SU-DHL-6 (cell line): ENCODE data around the gene DPAGT1.
A peak's percentile ranks its signal among the peaks of the same experiment; 100 is the strongest.
"Not testable (repeated sequence)": the region's sequence is repeated elsewhere in the genome, so short reads cannot be mapped to it uniquely, and the experiment has no call there.

Experiments used
- H2AFZ ChIP-seq: fragments of 200-600 bp; sonication (generic); 2 replicates; pipeline ENCODE4 v1.6.1; 2014; ENCODE audit warnings: low read depth, mild to moderate bottlenecking, moderate library complexity, mixed read lengths, antibody characterized with exemption, low read length; ENCODE audit not compliant: severe bottlenecking
- H3F3A ChIP-seq: fragments of 200-600 bp; shearing (Covaris generic); 2 replicates; pipeline ENCODE4 v1.6.0; 2016; ENCODE audit warnings: antibody characterized with exemption, mild to moderate bottlenecking; ENCODE audit not compliant: insufficient read depth
- H3K27ac ChIP-seq: fragments of 200-600 bp; sonication (generic); 2 replicates; pipeline ENCODE4 v1.5.1; 2016; ENCODE audit warnings: low read depth, mild to moderate bottlenecking, low read length, moderate library complexity, mixed read lengths
- H3K27me3 ChIP-seq: fragments of 200-600 bp; sonication (generic), shearing (Covaris generic); 2 replicates; pipeline ENCODE4 v1.6.0; 2014; ENCODE audit warnings: mild to moderate bottlenecking, low read length
- H3K36me3 ChIP-seq: fragments of 200-600 bp; sonication (generic); 2 replicates; pipeline ENCODE4 v1.6.1; 2014; ENCODE audit warnings: mild to moderate bottlenecking, low read length, mixed read lengths
- H3K4me2 ChIP-seq: fragments of 300-600, 200-600 bp; shearing (Covaris generic), sonication (generic); 2 replicates; pipeline ENCODE4 v1.6.0; 2014; ENCODE audit warnings: low read length, low read depth, mild to moderate bottlenecking; ENCODE audit not compliant: poor library complexity, severe bottlenecking
- H3K4me3 ChIP-seq: fragments of 200-600 bp; sonication (generic); 2 replicates; pipeline ENCODE4 v1.5.1; 2014; ENCODE audit warnings: antibody characterized with exemption, low read length, mild to moderate bottlenecking, mixed read lengths; ENCODE audit not compliant: insufficient read depth, poor library complexity, severe bottlenecking
- H3K79me2 ChIP-seq: fragments of 200-600 bp; sonication (generic); 2 replicates; pipeline ENCODE4 v1.6.1; 2014; ENCODE audit warnings: mild to moderate bottlenecking, low read length, moderate library complexity; ENCODE audit not compliant: insufficient read depth
- H3K9ac ChIP-seq: fragments of 200-600 bp; sonication (generic); 2 replicates; pipeline ENCODE4 v1.7.0; 2014; ENCODE audit warnings: mild to moderate bottlenecking, low read length
- H3K9me2 ChIP-seq: fragments of 200-600 bp; sonication (generic); replicated peaks from 2 replicates; pipeline ENCODE4 v1.6.1; 2014; ENCODE audit warnings: low read length; ENCODE audit not compliant: insufficient read depth
- H3K9me3 ChIP-seq: fragments of 200-600 bp; sonication (generic); 2 replicates; pipeline ENCODE4 v1.6.1; 2014; ENCODE audit warnings: low read length, mixed read lengths; ENCODE audit not compliant: insufficient read depth
- H4K20me1 ChIP-seq: fragments of 200-600 bp; sonication (generic); 2 replicates; pipeline ENCODE4 v1.6.1; 2014; ENCODE audit warnings: low read depth, mild to moderate bottlenecking, antibody characterized with exemption, low read length, moderate library complexity, mixed read lengths
- CTCF ChIP-seq: fragments of 200-600 bp; sonication (generic); IDR thresholded peaks from one replicate; pipeline ENCODE4 v1.5.1; 2017; ENCODE audit warnings: antibody characterized with exemption, mild to moderate bottlenecking, low read length, moderate library complexity; ENCODE audit not compliant: insufficient read depth, poor library complexity, severe bottlenecking
- EZH2phosphoT487 ChIP-seq: fragments of 200-600 bp; sonication (generic), shearing (Covaris generic); conservative IDR thresholded peaks from 2 replicates; pipeline ENCODE4 v1.6.1; 2018; ENCODE audit warnings: mild to moderate bottlenecking, antibody characterized with exemption, low read length, moderate library complexity, mixed read lengths

The DPAGT1 gene

DNA sequence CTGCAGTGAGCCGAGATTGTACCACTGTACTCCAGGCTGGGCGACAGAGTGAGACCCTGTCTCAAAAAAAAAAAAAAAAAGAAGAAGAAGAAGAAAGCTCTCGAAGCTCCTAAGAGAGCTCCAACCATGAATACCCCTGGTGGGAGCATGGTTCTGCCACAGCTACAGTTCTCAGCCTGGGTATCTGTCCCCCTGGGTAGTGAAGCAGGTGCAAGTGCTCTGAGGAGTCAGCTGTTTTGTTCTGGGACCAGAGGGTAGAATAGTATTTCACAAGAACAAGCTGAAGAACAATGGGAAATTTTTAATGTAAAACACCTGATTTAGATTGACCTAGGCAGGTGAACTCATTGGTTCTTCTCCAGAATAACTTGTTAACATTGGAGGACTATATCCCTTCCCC is 40.4 kb downstream of the DPAGT1 start:
- Histone ChIP-seq H3K9me3 (no peaks in the 10 kb centered on the region), H3K27ac (no peak overlapping the region), H3K36me3 (no peaks in the 10 kb centered on the region; the same call in 1 of the 2 replicates), H3F3A (peaks cover 11% of the 10 kb centered on the region; the same call in 1 of the 2 replicates), H3K9me2 (no peaks in the 10 kb centered on the region), H3K27me3 (no peaks in the 10 kb centered on the region), H3K79me2 (peaks cover 25% of the 10 kb centered on the region), H3K9ac (no peak overlapping the region), H3K4me2 (no peak overlapping the region), H2AFZ (no peak overlapping the region), H3K4me3 (no peak overlapping the region), H4K20me1 (no peaks in the 10 kb centered on the region)
- TF ChIP-seq EZH2phosphoT487 (no peak), CTCF (no peak)

DNA sequence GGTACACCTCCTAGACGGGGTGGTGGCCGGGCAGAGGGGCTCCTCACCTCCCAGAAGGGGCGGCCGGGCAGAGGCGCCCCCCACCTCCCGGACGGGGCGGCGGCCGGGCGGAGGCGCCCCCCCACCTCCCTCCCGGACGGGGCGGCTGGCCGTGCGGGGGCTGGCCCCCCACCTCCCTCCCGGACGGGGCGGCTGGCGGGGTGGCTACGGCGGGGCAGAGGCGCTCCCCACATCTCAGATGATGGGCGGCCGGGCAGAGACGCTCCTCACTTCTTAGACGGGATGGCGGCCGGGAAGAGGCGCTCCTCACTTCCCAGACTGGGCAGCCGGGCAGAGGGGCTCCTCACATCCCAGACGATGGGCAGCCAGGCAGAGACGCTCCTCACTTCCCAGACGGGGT is 42.5 kb downstream of the DPAGT1 start:
- H3K9ac ChIP-seq, H2AFZ ChIP-seq, H3K4me2 ChIP-seq, H3K9me2 ChIP-seq, H3F3A ChIP-seq, H3K9me3 ChIP-seq, H3K27me3 ChIP-seq, H3K36me3 ChIP-seq, H3K27ac ChIP-seq, H3K4me3 ChIP-seq, H4K20me1 ChIP-seq: not testable (repeated sequence)
- peaks cover 27% of the 10 kb centered on the region for H3K79me2 ChIP-seq

GRCh38 chr11:119057000-119057769 is 44.5 kb downstream of the DPAGT1 start, which contains the start of gene HYOU1:
HYOU1 (minus strand) TSS chr11:119057205; CDS start chr11:119056160, 1,045 bp downstream.
- Histone ChIP-seq H3K36me3 (no peaks in the 10 kb centered on the region), H3K27ac (peak within 1 kb of the TSS; percentile 61), H3K9me3 (no peaks in the 10 kb centered on the region), H3K79me2 (peaks cover 27% of the 10 kb centered on the region), H3K27me3 (no peaks in the 10 kb centered on the region), H3K9ac (peak within 1 kb of the TSS; percentile 95), H3K9me2 (no peaks in the 10 kb centered on the region), H2AFZ (peak within 1 kb of the TSS; percentile 49), H4K20me1 (no peaks in the 10 kb centered on the region), H3K4me2 (peak within 1 kb of the TSS; percentile 81), H3K4me3 (peak within 1 kb of the TSS; percentile 86), H3F3A (no peaks in the 10 kb centered on the region)
- TF ChIP-seq CTCF (no peak), EZH2phosphoT487 (no peak)

DNA sequence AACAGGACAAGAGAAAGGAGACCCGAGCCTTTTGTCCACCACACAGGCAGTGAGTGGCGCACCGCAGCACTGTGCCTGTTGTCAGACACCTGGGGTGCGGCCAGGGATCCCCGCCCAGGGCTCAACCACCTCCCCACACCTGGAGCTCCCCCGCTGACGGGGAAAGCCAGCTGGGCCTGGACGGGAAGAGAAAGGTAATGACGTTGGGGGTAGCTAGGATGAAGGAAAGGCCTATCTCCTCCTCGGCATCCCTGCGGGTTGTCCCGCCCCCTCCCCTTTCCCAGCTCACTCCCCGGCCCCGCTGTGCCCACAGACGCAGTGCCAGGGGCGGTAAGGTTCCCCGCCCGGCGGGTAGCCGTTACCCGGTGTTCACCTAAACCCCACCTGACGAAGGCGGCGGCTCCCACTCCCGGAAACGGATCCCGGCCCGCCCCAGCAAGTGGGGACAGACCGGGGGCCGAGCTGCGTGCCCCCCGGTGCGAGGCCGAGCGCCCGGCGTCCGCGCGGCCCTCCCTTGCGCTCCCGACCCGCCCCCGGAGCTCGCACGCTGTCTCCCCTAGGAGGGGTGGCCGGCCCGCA is 45.1 kb downstream of the DPAGT1 start:
- H3K4me2 ChIP-seq: peak overlapping the region; percentile 54
- H3K9me2 ChIP-seq: no peaks in the 10 kb centered on the region
- H3F3A ChIP-seq: no peaks in the 10 kb centered on the region
- no peaks in the 10 kb centered on the region for H4K20me1 ChIP-seq
- peak overlapping the region; percentile 95 for H3K9ac ChIP-seq
- TF ChIP-seq EZH2phosphoT487 (no peak), CTCF (no peak)
- no peaks in the 10 kb centered on the region for H3K9me3 ChIP-seq
- no peaks in the 10 kb centered on the region for H3K27me3 ChIP-seq
- H3K27ac ChIP-seq: peak overlapping the region; percentile 55
- H3K4me3 ChIP-seq: peak overlapping the region; percentile 71
- no peaks in the 10 kb centered on the region for H3K36me3 ChIP-seq
- H2AFZ ChIP-seq: peak overlapping the region; percentile 42
- peaks cover 27% of the 10 kb centered on the region for H3K79me2 ChIP-seq
